ENCODE measurements around the gene SLC25A5.
"Not testable (repeated sequence)": the region's sequence is repeated elsewhere in the genome, so short reads cannot be mapped to it uniquely, and the experiment has no call there.

Gene SLC25A5

DNA sequence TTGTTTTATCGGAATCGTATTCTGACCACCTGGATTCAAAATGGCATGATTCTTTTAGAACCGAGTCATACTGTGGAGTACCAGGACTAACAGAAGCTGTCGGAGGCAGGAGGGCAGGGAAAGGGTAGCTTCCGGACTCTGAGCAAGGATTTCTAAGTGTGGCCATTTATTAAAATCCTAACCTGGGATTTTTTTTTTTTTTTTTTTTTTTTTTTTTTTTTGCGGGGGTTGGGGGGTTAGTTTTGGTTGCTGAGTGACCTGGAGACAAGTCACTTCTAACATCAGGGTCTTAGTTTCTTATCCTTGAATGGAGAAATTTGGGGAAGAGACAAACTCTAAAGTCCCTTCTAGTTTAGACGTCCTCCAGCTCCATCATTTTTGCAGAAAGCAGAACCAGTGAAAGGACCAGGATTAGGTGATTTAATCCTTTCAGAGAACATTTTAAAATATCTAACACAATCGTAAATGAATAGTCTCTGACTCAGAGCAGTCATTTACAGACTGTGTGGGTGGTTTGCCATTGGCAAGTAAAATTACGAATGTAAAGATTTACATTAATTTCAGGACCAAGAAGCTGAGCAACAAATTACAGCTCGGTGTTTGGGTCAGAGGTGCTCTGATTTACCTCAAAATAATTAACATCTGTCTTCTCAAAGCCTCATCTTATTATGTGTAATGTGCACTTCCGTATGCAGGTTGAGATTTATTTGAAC is 7.3 kb downstream of the SLC25A5 start:
- DNase-seq (ENCODE audit: low read depth in 2 of 2, low spot score in 1 of 2), result no peak

DNA sequence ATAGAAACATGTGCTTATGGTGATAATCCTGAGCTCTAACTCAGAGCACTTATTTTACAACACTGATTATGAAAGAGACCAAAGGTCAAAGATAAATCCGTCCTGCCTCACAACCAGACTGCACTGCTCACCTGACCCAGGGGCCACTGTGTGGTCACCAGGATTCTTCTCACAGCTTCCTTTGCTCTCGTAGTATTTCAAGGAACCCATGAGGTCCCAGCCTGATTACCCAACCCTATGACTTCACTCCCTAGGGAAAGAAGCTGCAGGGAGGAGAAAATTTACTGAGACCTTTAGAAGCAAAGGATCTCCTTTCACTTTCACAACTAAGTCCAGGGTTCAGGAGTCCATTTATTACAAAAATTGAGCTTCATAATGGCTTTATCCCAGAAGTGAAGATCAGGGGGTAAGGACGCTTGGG is 9.6 kb downstream of the SLC25A5 start:
- no peak for DNase-seq (ENCODE audit: low read depth in 2 of 2, low spot score in 1 of 2)

DNA sequence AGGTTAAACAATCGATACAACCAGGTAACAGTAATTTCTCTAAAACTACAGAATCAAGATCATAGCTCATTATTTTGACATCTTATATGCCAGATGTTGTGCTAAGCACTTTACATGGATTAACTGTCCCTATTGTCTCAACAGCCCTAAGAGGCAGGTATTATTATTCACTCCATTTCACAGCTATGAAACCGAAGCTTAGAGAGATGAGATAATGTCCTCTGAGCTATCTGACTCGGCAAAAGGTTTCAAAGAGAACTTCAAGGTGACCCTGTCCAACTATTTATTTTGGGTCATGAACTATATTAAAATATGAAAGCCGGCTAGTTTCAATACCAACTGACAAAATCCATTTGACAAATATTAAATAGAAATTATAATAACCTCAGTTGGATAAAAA is 10.3 kb downstream of the SLC25A5 start:
- no peak for DNase-seq (ENCODE audit: low read depth in 2 of 2, low spot score in 1 of 2)

DNA sequence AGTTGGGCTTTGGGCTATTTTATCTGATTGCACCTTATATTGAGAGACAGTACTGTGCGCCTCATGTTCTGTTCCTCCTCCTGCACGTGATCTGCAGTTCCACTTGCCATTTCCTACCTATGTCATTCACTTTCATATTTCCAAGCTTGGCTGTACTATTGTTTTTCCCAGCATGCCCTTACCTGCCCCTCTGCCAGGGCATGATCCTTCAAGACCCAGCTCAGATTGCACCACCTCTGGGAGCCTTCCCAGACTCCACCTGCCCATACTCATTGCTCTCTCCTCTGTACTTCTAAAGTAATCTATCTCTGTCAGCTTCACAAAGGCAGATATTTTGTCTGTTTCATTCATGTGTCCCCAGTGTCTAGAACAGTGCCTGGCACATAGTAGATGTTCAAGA is 11.6 kb downstream of the SLC25A5 start:
- DNase-seq (ENCODE audit: low read depth in 2 of 2, low spot score in 1 of 2), result no peak

DNA sequence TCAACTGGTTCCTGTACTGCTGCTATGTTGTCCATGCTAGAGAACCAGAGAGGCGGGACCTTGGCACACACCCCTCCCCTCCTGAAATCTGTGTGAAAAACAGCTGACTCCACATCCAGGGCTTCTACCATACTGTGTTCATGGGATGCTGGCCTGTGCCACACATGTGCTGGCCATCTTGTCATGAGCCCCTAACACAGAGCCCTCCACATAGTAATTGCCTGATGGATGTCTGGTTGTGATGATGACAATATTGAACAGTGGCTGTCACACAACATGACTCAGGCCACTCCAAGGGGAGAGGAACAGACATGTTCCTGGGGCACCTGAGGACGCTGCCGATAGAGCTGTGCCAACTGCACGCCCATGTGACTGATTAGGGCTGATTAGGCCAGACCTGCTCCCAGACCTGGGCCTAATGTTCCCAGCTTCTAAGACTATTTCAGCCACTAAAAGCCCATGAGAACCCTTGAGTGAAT is 13.1 kb downstream of the SLC25A5 start:
- DNase-seq (ENCODE audit: low read depth in 2 of 2, low spot score in 1 of 2), result no peak

DNA sequence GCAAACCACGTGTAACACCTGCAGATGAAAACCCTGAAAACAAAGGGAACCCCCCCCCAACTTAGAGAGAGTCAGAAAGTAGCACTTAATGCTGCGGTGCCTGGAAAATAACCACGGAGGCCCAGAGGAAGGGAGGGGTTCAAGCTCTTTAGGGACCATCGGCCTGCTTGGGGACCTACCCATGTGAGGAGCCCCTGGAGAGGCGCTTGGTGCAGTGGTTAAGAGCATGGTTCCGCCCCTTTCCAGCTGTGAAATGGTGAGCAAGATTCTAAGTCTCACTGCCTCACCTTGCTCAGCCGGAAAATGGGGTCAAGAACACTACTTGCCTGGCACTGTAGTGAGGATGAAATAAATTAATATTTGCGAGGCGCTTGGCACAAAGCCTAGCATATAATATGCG is 13.8 kb downstream of the SLC25A5 start:
- no peak for DNase-seq (ENCODE audit: low read depth in 2 of 2, low spot score in 1 of 2)

DNA sequence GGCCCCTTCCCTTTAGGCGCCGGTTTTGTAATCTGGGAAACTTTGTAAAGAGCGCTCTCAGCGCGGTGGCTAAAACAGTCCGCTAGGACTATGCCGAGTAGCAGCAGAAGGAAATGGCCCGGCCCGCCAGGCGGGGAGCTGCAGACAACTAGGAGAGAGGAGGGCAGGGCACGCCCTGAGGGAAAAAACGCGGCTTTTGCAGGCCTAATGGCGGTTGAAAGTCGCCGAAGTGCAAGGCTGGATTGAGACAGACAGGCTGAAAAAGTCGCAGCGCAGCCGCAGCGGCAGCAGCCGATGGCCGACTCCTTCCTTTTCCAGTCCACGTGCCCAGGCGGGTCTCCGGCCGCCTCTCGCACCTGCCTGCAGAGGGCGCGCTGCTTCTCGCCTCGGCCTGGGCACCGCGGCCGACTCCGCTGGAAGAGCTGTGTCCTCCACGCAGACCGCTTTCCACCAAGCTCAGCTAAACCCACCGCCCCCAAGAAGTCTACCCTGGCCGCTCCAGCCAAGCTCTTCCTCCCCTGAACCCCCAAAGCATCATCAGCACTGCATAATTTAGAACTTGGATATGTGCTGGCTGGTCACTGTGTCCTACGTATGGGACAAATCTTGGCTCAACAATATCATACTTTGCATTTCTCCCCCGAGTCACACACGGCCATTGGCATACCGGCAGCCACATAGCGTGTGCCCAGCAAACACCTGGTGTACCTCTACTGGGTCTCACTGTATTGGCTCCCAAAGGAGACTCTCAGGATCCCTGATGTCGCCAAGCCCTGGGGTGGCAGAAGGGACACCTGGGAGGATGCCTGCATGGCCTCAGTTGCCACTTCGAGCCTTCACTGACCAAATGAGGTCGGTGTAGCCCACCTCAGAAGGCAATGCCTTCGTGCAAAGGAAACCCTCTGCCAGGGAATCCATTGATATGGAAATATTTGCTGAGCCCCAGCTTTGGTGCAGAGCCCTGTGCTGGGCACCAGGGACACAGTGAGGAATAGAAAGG is 14.5 kb downstream of the SLC25A5 start:
- DNase-seq (ENCODE audit: low read depth in 2 of 2, low spot score in 1 of 2), result peak in 1 of 2 donors; percentile 24

DNA sequence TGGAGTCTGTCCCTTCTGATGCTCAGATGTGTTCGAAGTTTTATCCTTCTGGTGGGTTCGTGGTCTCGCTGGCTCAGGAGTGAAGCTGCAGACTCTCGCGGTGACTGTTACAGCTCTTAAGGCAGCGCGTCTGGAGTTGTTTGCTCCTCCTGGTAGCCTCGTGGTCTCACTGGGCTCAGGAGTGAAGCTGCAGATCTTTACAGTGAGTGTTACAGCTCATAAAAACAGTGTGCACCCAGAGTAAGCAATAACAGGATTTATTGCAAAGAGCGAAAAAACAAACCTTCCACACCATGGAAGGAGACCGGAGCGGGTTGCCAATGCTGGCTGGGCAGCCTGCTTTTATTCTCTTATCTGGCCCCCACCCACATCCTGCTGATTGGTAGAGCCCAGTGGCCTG is 18.5 kb downstream of the SLC25A5 start:
- no peak for DNase-seq (ENCODE audit: low read depth in 2 of 2, low spot score in 1 of 2)

DNA sequence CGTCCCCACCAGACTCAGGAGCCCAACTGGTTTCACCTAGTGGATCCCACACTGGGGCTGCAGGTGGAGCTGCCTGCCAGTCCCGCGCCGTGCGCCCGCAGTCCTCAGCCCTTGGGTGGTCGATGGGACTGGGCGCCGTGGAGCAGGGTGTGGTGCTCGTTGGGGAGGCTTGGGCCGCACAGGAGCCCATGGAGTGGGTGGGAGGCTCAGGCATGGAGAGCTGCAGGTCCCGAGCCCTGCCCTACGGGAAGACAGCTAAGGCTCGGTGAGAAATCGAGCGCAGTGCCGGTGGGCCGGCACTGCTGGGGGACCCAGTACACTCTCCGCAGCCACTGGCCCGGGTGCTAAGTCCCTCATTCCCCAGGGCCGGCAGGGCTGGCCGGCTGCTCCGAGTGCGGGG is 19.5 kb downstream of the SLC25A5 start:
- DNase-seq (ENCODE audit: low read depth in 2 of 2, low spot score in 1 of 2), result not testable (repeated sequence)

DNA sequence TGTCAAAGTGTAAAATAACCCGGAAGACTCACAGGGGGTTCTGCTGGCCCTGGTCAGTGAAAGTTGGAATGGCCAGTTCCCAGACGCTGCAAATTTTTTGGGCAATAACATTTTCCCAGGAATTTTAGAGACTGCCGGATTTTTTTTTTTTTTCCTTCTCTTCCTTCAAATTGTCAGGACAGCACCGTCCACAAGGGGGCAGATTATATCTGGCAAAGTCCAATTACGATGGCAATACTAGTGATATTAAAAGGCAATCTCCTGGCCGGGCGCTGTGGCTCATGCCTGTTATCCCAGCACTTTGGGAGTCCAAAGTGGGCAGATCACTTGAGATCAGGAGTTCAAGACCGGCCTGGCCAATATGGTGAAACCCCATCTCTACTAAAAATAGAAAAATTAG is 20.5 kb downstream of the SLC25A5 start:
- no peak for DNase-seq (ENCODE audit: low read depth in 2 of 2, low spot score in 1 of 2)

DNA sequence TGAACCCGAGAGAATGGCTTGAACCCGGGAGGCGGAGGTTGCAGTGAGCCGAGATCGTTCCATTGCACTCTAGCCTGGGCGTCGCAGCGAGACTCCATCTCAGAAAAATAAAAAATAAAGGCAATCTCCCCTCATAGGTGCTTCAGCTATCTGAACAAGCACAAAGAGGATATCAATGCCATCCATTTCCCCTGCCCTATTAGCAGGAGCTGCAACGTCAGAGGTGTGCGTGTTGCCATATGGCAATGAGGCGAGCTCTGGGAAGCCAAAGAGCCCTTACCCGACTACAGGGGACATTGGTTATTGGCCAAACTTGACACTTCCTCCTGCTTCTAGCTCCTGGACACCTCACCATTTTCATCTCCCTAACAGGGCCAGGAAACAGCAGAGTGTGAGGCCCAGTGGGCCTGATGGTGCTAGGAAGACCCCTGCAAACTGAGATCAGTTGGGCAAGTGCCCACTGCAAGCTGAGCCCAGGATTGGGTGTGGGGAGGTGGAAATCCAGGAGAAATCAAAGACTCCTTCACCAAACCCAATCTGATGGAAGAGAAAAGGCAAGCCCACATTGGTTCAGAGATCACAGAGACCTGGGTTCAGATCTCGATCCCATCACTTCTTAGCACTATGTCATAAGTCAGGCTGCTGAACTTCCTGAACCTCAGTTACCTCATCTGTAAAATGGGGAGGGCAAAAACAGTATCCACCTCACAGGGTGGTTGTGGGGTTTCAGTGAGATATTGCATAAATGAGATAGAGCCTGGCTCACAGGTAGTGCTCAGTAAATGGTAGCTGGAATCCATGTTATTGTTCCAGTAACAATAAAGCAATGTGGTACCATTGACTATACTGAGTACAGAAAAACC is 21.2 kb downstream of the SLC25A5 start:
- DNase-seq (ENCODE audit: low read depth in 2 of 2, low spot score in 1 of 2), result no peak

DNA sequence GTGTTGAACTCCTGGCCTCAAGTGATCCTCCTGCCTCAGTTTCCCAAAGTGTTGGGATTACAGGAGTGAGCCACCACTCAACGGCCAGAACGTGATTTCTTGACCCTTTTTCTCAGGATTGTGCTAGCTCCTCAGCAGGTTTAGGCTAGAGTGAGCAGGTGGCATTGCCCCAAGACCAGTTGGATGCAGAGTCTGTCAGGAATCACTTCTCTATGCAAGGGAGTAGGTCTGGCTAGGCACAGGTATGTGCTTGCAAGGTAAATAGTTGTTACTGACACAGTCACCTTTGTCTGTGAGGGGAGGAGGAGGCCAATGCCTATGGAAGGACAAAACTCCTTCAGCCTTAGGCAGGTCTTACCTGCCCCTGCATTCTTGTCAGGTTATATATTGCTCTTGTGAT is 24.2 kb downstream of the SLC25A5 start:
- DNase-seq (ENCODE audit: low read depth in 2 of 2, low spot score in 1 of 2), result no peak

DNA sequence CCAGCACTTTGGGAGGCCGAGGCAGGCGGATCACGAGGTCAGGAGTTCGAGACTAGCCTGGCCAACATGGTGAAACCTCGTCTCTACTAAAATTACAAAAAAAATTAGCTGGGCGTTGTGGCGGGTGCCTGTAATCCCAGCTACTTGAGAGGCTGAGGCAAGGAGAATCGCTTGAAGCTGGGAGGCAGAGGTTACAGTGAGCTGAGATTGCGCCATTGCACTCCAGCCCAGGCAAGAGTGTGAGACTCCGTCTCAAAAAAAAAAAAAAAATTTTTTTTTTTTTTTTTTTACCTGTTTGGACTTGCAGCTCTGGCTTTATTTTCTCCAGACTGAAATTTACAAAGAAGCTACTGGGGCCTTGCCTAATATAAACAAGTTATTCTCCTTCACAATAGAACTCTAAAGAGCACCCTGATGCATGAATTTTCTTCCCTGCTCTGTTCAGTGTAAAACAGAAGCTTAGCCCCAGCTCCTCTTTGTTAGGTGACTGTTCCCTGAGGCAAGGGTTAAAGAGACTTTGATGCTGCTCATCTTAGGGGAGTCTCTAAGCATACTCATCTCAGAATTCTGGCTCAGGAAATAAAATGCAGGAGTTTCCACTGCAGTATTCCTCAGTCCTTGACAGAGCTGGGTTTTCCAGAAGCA is 25.7 kb downstream of the SLC25A5 start:
- not testable (repeated sequence) for DNase-seq (ENCODE audit: low read depth in 2 of 2, low spot score in 1 of 2)

DNA sequence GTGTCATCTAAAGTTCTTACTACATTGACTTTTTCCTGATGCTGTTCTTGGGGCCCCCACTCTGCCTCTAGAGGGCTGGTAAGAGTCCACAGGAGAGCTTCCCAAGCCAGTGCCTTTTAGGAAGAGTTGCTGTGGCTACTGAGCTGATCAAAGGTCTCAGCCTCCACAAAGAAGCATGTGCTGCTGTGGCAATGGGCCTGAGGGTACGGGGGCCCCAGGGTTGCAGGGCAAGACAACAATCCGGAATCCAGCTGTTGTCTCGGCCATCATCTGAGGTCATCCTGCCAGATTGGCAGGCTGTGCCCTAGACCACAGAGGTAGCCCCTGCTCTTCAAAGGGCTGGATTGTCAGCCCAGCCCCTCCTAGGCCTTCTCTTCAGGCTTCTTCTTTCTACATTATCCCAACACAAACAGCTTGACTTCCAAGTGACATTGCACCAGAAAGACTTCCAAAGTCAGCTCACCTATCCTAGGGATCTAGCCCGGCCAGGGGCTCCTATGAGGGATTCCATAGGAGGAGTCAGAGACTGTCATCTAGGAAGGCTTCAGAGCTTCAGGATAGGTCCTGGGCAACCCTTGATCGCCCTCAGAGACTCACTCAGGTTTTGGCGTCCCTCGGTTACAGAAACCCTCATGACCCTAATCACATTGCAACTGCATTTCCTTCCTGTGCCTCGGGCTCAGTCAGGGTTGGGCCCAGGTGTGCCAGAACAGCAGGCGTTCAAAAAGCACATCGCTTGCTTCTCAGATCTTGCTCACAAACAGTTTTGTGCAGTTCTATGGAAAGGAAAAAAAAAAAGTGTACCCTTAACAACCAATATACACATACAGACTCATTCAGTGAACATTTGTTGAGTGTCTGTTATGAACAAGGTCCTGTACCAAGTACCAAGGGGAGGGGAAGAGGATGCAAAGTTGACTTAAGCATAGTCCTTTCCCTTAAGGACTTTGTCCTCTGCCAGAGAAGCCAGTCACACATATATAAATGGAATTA is 27.8 kb downstream of the SLC25A5 start:
- DNase-seq (ENCODE audit: low read depth in 2 of 2, low spot score in 1 of 2), result no peak

DNA sequence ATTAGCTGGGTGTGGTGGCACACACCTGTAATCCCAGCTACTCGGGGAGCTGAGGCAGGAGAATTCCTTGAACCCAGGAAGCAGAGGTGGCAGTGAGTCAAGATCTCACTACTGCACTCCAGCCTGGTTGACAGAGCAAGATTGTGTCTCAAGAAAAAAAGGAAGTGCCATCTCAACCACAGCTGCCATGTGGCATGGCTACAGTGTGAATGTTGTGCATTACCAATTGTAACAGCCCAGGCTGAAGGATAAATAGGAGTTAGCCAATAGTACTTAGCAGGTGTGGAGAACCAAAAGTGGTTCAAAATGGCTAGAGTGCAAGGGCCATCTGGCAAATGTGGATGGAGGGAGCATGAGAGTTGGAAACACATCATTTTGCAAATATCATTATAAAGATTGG is 28.9 kb downstream of the SLC25A5 start:
- DNase-seq (ENCODE audit: low read depth in 2 of 2, low spot score in 1 of 2), result no peak

DNA sequence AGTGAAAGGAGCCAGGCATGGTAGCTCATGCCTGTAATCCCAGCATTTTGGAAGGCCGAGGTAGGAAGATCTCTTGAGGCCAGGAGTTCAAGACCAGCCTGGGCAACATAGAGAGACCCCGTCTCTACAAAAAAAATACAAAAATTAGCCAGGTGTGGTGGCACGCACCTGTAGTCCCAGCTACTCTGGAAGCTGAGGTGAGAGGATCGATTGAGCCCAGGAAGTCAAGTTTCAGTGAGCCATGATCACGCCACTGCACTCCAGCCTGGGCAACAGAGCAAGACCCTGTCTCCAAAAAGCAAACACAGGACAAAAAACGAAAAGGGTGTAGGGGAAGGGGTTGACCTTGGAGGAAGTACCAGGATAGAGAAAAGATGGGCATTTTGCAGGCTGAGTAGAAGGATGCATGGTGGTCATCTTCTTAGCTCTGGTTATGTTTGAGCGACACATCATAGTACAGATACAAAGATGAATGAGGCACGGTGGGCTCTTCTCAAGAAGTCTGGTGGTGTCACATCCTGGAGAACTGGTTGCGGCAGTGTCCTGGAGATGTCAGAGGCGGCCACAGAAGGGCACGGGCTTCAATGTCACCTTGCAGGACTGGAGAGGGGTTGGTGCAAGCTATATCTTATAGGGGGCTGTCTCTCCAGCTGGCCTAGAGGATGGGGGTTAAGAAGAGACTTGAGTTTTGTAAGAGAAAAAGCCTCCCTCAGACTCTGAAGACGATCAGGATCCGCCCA is 32.0 kb downstream of the SLC25A5 start:
- no peak for DNase-seq (ENCODE audit: low read depth in 2 of 2, low spot score in 1 of 2)

DNA sequence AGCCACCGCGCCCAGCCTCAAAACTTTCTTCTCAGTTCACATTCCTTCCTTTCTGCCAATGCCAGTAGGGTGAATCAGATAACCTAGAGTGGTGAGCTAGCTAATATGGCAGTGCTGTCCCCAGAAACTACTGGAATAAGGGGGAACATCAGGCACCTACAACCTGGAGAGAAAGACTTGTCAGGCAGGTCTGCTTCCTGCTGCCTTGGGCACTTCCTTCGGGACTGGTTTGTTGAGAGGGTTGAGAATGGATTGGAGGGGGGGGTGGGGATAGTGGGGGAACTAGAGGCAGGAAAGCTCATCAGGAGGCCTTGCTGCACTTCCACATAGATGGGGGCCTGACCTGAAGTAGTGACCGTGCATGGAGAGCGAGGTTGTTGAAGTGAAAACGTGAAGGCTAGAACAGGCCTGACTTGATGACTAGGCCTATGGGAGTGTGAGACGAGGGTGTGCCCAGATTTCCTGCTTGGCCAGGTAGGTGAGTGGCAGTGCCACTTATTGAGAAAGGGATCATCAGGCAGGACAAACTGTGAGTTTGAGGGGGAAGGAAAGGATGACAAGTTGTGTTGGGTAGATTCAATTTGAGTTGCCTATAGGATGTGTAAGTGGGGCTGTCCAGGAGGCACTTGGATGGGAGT is 33.4 kb downstream of the SLC25A5 start:
- DNase-seq (ENCODE audit: low read depth in 2 of 2, low spot score in 1 of 2), result no peak
